GM13976 (cell line): ENCODE data around the gene ZCWPW1.
"Not testable (repeated sequence)": the region's sequence is repeated elsewhere in the genome, so short reads cannot be mapped to it uniquely, and the experiment has no call there.

ENCODE experiments used
- DNase-seq: peaks from one replicate; pipeline ENCODE4 v3.0.0; 2012; ENCODE audit warnings: low spot score
- in situ Hi-C: fragments of 300-500 bp; cut with MboI; formaldehyde crosslinking; loops from one replicate; pipeline ENCODE4 v1.12.0; 2022; ENCODE audit warnings: low sequenced_read_pairs, mixed read lengths, inconsistent platforms; ENCODE audit not compliant: unreplicated experiment
- TF ChIP-seq, protein P1 (sequence below): IDR thresholded peaks from 2 replicates; pipeline ENCODE4 v1.5.1; 2012; ENCODE audit warnings: borderline replicate concordance, mild to moderate bottlenecking; ENCODE audit not compliant: insufficient read depth; ENCODE audit errors: extremely low read depth, missing control alignments, control extremely low read depth

ZCWPW1 gene

GRCh38 chr7:100386940-100387339, 41.6 kb downstream of the ZCWPW1 start:
- TF ChIP-seq, protein P1, sequence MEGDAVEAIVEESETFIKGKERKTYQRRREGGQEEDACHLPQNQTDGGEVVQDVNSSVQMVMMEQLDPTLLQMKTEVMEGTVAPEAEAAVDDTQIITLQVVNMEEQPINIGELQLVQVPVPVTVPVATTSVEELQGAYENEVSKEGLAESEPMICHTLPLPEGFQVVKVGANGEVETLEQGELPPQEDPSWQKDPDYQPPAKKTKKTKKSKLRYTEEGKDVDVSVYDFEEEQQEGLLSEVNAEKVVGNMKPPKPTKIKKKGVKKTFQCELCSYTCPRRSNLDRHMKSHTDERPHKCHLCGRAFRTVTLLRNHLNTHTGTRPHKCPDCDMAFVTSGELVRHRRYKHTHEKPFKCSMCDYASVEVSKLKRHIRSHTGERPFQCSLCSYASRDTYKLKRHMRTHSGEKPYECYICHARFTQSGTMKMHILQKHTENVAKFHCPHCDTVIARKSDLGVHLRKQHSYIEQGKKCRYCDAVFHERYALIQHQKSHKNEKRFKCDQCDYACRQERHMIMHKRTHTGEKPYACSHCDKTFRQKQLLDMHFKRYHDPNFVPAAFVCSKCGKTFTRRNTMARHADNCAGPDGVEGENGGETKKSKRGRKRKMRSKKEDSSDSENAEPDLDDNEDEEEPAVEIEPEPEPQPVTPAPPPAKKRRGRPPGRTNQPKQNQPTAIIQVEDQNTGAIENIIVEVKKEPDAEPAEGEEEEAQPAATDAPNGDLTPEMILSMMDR, result no peak
- in situ Hi-C loops, result no loop called here
- no peak for DNase-seq

- in situ Hi-C loops, result no loop called here
- DNase-seq, result no peak
- TF ChIP-seq, protein P1, result no peak
Observed at GRCh38 chr7:100384628-100385294, 43.7 kb downstream of the ZCWPW1 start.

GRCh38 chr7:100382234-100382853, 46.2 kb downstream of the ZCWPW1 start:
- in situ Hi-C loops, result not testable (repeated sequence)

GRCh38 chr7:100381531-100382233, 46.8 kb downstream of the ZCWPW1 start:
- in situ Hi-C loops, DNase-seq: not testable (repeated sequence)

More at GRCh38 chr7:100382234-100382853, 46.2 kb downstream of the ZCWPW1 start:
- DNase-seq, result not testable (repeated sequence)

- in situ Hi-C loops, result no loop called here
- TF ChIP-seq, protein P1, result no peak
- no peak for DNase-seq
Observed at GRCh38 chr7:100380196-100380595, 48.3 kb downstream of the ZCWPW1 start.

GRCh38 chr7:100378114-100378755, 50.3 kb downstream of the ZCWPW1 start:
- DNase-seq, result no peak
- in situ Hi-C loops, result no loop called here
- TF ChIP-seq, protein P1, result no peak

GRCh38 chr7:100376066-100376465, 52.4 kb downstream of the ZCWPW1 start:
- no peak for DNase-seq
- in situ Hi-C loops, result no loop called here
- TF ChIP-seq, protein P1, result no peak
